ENCODE measurements around the gene ZP2.

GRCh38 chr16:21233045-21233520 is 21.7 kb upstream of the ZP2 start:
- TF ChIP-seq CTCF (IDR thresholded peaks at IDR 0.05) (no peak), POLR2A (IDR thresholded peaks at IDR 0.05) (no peak)

Data from testis (tissue), 2 donors.